GM12872 (cell line): ENCODE measurements around the gene LRRC53.

Source experiments
- TF ChIP-seq, protein P1 (sequence below): IDR thresholded peaks from 3 replicates; pipeline ENCODE4 v1.5.1; 2011; ENCODE audit warnings: low read depth, mild to moderate bottlenecking, low read length, moderate library complexity; ENCODE audit not compliant: insufficient read depth

The LRRC53 gene

DNA sequence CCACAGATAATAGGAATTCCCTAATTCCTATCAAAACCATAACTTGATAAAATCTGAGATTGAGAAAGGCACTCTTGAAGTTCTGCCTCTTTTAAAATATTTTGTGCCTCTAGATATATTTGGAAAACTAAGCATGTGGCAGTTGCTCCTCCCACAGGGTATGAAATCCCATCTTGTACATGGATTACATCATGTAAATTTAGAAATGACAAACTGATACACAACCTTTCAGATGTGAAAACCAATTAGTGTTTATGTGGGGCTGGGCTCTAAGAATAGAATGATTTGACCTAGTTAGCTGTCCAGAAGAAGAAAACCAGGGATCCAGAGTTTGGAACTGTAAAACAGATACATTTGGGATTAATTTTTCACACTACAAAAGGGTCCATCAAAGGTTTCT is 15.7 kb downstream of the LRRC53 start:
- TF ChIP-seq, protein P1, sequence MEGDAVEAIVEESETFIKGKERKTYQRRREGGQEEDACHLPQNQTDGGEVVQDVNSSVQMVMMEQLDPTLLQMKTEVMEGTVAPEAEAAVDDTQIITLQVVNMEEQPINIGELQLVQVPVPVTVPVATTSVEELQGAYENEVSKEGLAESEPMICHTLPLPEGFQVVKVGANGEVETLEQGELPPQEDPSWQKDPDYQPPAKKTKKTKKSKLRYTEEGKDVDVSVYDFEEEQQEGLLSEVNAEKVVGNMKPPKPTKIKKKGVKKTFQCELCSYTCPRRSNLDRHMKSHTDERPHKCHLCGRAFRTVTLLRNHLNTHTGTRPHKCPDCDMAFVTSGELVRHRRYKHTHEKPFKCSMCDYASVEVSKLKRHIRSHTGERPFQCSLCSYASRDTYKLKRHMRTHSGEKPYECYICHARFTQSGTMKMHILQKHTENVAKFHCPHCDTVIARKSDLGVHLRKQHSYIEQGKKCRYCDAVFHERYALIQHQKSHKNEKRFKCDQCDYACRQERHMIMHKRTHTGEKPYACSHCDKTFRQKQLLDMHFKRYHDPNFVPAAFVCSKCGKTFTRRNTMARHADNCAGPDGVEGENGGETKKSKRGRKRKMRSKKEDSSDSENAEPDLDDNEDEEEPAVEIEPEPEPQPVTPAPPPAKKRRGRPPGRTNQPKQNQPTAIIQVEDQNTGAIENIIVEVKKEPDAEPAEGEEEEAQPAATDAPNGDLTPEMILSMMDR = no peak

DNA sequence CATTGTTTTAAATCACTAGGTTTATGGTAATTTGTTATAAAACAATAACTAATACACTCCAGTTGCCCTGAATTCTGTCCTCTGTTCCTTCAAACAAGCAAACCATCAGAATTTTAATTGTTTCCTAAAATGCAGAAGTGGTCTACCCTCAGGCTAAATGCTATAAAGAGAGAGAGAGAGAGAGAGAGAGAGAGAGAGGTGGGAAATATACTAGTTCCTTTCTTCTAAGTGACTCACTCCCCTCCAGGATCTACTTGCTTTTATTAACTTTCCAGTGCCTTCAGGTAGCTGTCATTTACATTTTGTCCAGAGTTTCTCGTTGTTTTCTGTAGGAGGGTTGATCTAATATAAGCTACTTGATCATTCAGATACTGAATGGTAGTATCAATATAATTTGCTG is 26.4 kb downstream of the LRRC53 start:
- TF ChIP-seq, protein P1 = no peak

DNA sequence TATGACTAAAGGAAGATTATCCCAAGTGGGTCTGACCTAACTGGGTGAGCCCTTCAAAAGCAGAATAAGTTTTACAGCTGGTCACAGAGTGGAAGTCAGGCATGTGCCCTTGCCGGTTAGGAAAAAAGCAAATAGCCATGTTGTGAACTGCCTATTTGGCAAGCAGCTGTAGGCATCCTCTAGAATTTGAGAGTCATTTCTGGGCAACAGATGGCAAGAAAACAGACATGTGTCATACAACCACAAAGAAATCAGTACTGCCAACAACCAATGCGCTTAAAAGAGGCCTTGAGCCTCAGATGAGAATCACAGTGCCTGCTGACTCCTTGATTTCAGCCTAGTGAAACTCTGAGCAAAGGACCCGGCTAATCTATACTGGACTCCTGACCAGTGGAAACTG is 26.8 kb downstream of the LRRC53 start:
- TF ChIP-seq, protein P1 = no peak

DNA sequence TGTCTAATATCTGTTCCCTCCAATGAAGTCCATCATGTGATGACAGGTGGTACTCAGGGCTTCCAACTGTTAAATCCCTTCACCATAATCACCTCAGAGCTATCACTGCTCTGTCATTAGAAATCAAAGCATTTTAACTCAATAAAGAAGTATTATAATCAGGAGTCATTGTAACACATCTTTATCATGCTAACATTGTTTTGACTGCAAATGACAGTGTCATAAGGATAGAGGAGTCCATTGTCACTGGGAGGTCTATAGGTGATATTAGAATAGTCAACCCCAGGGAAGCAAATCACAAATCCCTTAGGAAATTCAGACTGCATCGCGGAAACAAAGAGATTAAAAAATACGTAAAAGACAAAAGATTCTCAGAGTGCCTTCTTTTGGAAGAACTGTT is 30.8 kb downstream of the LRRC53 start:
- TF ChIP-seq, protein P1 = no peak

DNA sequence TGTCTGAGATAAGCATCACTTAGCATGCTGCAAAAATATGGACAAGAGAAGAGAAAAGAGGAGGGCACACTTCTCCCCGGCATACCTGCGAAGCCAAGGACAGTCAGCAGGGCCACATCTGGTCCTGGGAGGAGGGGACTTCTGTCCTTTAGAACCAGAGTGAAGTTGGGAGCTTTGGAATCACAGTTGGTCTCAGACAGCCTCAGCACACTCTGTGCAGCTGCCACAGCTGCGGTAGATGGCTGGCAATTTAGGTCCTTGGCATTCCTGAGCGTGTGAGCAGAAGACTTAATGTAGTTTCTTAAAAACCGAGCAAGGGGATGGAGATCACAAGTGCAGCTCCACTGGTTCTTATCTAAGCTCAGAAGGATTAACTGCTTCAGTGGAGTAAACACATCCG is 32.3 kb downstream of the LRRC53 start:
- TF ChIP-seq, protein P1 = no peak

DNA sequence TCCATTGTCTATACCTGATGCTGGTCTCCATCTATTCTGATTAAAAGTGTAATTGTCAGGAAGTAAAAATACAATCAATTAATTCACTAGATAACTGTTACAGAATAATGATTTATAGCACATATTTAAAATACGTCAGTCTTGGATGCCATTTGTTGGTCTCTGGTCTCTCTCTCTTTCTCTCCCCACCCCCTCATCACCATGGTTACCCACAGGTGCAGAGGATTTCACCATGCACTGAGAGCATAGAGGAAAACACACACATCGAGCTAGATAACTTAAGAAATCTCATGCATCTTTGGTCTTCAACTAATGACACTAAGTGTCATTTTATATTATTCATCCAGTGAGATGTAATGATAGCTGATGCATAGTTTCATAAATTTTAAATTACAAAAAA is 33.4 kb downstream of the LRRC53 start:
- TF ChIP-seq, protein P1 = no peak

DNA sequence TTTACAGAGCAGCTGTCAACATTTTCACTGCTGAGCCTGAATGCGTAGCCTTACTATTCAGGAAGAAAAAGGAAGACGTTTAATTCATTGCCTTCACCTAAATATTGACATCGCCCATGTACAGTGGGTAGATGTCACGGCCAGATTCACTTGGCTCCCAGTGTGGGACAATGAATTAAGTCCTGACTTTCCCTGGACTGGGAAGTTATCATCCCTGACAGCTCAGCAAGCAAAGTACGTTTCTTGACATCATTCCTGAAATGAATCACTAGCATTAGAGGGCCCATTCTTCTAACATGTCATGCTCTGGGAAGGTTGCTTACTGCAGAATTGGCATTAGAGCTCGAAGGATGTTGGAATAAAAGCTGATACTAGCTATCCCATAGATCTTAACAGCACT is 37.8 kb downstream of the LRRC53 start:
- TF ChIP-seq, protein P1 = no peak

DNA sequence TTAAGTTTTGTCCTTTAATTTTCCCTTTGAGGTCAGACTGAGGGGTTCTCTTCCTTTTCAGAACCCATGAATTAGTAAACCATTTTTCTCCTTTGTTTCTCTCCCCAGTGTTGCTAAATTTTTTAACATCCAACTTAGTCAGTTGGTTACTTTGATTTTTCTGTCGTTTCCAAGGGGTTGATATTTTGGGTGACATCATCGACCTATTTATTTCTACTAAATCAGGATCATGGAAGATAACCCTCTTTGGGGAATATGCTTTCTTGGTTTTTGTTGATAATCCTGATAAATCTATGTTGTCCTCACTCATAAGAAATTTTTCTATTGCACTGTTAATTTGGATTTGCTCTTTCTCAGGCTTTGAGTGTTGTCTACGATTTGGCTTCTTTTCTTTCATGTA is 40.9 kb downstream of the LRRC53 start:
- TF ChIP-seq, protein P1 = no peak
